H1 (cell line): ENCODE measurements around the gene AANAT. TPM values are rescaled to one million over a fixed set of nuclear protein-coding genes. Genes with fewer than 3 reads are reported as not detected.

Source experiments
- CBX8 ChIP-seq: fragments of 300-800, 300-1000 bp; sonication (generic); IDR thresholded peaks from 2 replicates; pipeline ENCODE4 v1.7.1; 2016; ENCODE audit warnings: low read depth, low read length, borderline replicate concordance
- CEBPB ChIP-seq: IDR thresholded peaks from 2 replicates; pipeline ENCODE4 v1.6.1; 2012; ENCODE audit warnings: low read depth, low read length
- CTCF ChIP-seq, 3 experiments: IDR thresholded peaks; 1 replicate in 2 of 3; 2 replicates in 1 of 3; pipeline versions ENCODE4 v1.5.1 to v1.6.1; 2011; ENCODE audit warnings: low read length in 3 of 3, mild to moderate bottlenecking in 3 of 3, inconsistent platforms in 2 of 3, low read depth in 1 of 3, moderate library complexity in 1 of 3; ENCODE audit not compliant: insufficient read depth in 1 of 3; ENCODE audit errors: control extremely low read depth in 1 of 3
- E2F6 ChIP-seq: IDR thresholded peaks from 2 replicates; pipeline ENCODE4 v1.6.1; 2012; ENCODE audit warnings: inconsistent platforms
- JUN ChIP-seq: IDR thresholded peaks from 2 replicates; pipeline ENCODE4 v1.6.1; 2011; ENCODE audit warnings: low read depth, mild to moderate bottlenecking, improper control_type of control experiment, low read length
- SIN3A ChIP-seq, 2 experiments: IDR thresholded peaks in 1 of 2; conservative IDR thresholded peaks in 1 of 2; 2 replicates each; pipeline ENCODE4 v1.6.1; 2011 to 2012; ENCODE audit warnings: low read length in 2 of 2, improper control_type of control experiment in 1 of 2, low read depth in 1 of 2, mild to moderate bottlenecking in 1 of 2
- SIX5 ChIP-seq: IDR thresholded peaks from 2 replicates; pipeline ENCODE4 v1.6.1; 2011; ENCODE audit warnings: mild to moderate bottlenecking, low read depth, low read length
- polyA plus RNA-seq, 7 experiments: library from polyadenylated mRNA; depleted of rRNA in 3 of 7; stranded (reverse) in 5 of 7; unstranded in 2 of 7; fragments of >200 nt in 5 of 7; fragments of 200-250 nt in 2 of 7; gene quantifications; 1 replicate in 5 of 7; 2 replicates in 1 of 7; 4 replicates in 1 of 7; pipeline versions ENCODE4 v1.2.1 to v1.2.3, GENCODE V29; 2011 to 2013; ENCODE audit warnings: missing spikeins in 2 of 7, mixed read lengths in 2 of 7
- total RNA-seq: library from RNA; stranded (reverse); fragmentation: NEBNext Ultra II Directional; extraction: Animal tissue kit (Norgen Biotek cat#: 25700); gene quantifications from 2 replicates; pipeline ENCODE4 v1.2.1, GENCODE V29; 2021
- TF ChIP-seq, protein P1 (sequence below): IDR thresholded peaks from 2 replicates; pipeline ENCODE4 v1.6.1; 2011; ENCODE audit warnings: low read depth, mild to moderate bottlenecking, low read length; ENCODE audit not compliant: insufficient read depth

Gene AANAT
- total and polyA plus RNA-seq, 2 of the 8 experiments (the other 6 are each of a cell fraction or from before 2014, with no cell fraction given), result 0.53 TPM; not detected in 1

DNA sequence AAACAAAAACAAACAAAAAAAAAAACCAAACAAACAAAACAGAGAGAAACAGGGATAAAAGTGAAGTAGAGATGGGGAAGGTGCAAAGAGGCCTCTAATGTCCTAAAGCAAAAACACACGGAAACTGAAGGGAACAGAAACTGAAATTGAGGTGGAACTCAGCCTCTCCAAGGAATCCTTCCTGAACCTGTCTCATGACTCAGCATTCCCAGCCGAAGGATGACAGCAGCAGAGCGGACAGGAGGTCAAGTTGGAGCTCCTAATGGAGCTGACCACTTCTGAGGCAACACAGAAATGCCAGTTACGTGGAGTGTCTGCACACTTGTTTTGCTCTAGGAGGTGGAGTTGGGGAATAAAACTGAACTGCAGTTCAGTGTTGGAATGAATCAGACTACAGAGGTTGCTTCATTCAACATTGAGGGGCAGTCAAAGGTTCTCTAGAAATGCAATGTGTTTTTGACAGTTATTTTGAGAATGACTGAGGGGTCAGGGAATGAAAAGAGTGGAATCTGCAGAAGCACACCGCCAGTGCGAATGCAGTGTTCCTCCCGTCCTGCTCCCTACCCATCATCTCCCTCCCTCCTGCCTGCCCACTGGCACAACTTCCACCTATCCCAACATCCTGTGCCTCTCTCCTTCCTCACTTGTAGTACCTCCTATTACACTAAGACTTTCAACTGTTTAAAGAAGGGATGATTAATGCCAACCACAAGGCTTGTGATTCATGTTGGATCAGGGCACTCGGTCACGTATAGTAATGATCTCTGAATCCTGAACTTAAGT is 20.8 kb upstream of the AANAT start (continued):
- TF ChIP-seq, protein P1, sequence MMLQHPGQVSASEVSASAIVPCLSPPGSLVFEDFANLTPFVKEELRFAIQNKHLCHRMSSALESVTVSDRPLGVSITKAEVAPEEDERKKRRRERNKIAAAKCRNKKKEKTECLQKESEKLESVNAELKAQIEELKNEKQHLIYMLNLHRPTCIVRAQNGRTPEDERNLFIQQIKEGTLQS, result no peak
- TF ChIP-seq CTCF (IDR thresholded peaks at IDR 0.05; ENCODE audit: control extremely low read depth in 1 of 3, insufficient read depth in 1 of 3, low read depth in 1 of 3, low read length in 3 of 3), result no peak
- TF ChIP-seq CBX8, result no peak
- peak in 1 of 2 experiments; percentile 45; a peak in 2 of 4 replicates for TF ChIP-seq SIN3A (conservative IDR thresholded peaks at IDR 0.05 in 1 of 2, IDR thresholded peaks at IDR 0.05 in 1 of 2; ENCODE audit: low read depth in 1 of 2, low read length in 2 of 2)
- no peak for TF ChIP-seq SIX5
- TF ChIP-seq CEBPB, result no peak
- TF ChIP-seq JUN, result no peak
- TF ChIP-seq E2F6, result no peak
